Activated CD4-positive, alpha-beta T cell treated with anti-CD3 and anti-CD28 coated beads, Interleukin-2, amount 50 U/mL, for 48 hours (primary cell): ENCODE measurements around the gene BAK1.

Experiments used
- DNase-seq, 2 experiments: peaks; one replicate each; pipeline ENCODE4 v3.0.0-alpha.2; 2020

Gene BAK1

DNA sequence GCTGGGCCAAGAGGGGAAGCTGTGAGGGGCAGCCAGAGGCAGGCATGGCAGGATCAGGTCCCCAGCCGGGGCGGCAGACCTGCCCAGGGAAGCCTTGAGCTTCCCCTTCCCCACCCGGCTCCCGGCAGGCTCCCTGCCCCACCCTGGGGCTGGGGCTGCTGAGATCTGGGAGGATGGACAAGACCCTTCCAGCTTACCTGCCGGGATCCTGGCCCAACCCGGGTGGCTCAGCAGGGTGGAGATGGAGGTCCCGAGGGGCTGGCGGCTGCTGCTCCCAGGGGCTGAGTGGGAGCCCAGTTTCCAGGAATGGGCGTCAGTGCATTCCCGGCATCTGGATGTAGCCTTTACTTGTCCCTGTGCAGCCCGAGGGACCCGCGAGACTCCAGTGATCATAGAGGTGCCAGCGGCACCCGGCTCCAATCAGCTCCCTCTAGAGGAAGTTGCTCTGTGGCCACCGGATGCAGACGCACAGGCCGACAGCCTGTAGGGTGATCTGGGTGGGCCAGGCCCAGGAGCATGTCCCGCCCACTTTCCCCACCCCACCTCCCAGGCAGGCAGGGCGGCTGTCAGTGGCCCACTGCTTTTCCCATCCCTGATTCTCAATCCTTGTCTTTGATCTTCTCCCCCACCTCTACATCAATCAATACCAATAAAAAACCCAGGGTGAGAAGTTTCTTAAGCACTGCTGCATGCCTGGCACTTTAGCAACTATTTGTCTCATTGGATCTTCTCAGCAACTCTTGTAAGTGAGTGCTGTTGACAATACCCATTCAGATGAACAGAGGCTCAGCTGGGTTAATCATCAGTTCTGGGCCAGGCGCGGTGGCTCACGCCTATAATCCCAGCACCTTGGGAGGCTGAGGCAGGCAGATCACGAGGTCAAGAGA, at the start of gene BAK1:
TSS of gene BAK1 (minus strand) at position 449 of the 887 bp plus-strand sequence. CDS start 2,672 bp downstream, outside the sequence.
- peak; percentile 86 to 90 for DNase-seq

DNA sequence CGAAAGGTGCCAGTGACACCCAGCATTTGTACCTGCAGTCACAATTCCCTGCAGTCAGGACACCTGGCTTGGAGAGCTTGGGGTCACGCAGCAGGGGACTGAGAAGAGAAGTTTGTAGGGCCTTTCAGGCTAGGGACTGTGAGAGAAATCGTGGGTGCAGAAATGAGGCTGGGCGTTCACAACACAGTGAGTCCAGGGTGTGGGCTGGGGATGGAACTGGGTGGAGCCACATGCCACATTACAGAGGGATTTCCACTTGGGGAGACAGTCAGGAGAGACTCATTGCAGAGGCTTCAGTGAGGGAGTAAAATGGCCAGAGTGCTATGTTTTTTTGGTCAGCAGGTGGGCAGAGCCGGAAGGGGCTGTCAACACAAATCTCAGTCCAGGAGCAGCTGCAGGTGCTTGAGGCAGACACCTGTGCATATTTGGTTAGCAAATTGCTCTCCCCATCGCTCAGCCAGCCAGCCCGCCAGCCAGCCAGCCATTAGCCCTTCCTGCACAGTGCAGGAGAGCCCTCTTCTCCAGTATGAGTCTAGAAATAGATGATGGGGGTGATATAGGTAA, 48.4 kb upstream of the BAK1 start:
- DNase-seq, result no peak

DNA sequence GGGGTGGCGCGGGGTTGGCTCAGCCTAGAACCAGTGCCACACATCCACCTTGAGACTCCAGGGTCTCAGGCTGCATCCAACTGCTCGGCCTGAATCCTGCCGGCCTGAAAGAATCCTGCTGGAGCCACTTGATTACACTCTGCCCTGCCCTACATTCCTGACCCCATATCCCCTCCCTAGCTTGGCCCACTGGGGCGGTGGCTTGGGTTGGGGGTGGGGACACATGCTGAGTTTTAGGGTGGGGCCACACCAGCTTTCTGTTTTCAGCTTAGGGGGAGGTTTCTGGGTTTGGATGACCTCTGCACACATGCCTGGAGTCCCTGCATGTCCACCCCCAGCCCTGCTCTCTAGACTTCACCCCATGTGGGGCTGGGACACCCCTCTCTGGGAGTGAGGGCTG, 47.8 kb upstream of the BAK1 start:
- no peak for DNase-seq

DNA sequence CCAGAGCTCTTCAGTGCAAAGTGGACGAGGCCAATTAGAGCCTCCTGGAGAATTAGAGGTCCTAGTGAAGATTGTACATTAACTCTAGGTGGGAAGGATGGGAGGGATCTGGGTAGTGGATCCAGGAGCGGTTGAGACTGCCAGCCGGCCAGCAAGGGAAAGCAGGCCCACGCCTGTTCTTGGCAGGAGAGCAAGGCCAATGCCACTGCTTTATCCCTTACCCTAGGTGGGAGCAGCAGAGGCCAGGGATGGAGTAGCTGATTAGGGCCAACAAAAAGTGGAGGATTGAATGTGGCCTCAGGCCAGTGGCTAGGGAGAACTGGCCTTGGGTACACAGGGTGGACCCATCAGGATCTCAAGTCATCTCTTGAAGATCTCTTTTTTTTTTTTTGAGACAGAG, 44.8 kb upstream of the BAK1 start:
- no peak for DNase-seq

DNA sequence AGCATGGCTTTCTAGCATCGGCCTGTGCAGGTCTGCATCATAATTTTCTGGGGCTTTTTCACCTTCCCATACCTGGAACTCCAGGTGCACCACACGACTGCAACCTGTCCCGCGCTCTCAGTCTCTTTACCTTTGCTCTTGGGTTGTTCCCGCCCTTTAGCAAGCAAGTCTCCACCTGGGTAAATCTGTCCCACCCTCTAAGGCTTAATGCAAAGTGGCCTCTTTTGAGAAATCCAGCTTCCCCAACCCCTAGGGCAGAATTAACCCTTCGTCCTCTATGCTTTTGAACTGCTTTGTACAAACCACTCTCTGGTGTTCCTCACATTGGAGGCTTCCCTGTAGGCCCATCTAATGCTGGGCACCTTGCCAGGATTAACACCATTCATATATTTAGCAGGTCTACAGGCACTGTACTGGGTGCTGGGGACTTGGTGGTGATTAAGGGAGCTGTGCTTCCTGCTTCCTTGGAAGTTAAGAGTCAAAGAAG, 43.9 kb upstream of the BAK1 start:
- DNase-seq, result no peak

DNA sequence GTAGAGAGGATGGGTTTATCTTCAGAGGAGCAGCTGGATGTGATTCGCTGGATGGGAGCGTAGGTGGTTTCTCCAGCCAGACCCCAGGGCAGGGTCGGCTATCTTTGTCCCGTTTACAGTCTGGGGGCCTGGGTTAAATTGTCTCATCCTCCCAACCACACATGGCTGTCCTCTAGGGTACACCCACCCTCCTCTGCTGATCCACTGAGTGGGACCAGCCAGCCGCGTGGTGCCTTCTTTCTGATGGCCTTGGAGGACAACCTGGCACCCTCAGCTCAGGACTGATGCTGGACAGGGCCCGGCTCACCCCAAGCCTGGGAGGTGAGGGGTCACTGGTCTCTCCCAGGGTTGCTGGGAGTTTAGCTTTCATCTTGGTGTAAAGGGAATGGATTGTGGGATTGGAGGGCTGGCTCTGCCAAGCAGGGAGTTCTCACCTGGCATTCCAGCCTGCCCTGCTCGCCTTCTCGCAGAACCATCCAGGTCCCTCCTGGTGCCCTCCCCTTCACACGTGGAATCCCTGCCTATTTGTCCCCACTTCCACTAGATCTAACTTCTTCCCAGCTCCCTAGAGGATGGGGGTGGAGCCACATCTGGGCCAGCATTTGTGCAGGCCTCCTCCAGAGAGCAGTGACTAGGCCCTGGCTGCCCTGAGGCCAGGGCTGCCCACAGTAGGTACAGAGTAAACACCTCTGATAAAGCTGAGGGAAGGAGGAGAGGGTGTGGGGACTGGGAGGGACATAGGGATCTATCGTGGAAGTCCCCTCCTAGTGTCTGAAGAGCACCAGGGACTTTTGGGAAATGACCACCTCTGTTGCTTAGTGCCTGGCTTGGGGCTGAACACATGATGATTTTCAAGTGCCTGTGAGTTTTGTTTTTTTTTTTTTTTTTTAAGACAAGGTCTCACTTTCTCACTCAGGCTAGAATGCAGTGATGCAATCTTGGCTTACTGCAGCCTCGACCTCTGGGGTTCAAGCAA, 42.7 kb upstream of the BAK1 start:
- DNase-seq, result no peak

DNA sequence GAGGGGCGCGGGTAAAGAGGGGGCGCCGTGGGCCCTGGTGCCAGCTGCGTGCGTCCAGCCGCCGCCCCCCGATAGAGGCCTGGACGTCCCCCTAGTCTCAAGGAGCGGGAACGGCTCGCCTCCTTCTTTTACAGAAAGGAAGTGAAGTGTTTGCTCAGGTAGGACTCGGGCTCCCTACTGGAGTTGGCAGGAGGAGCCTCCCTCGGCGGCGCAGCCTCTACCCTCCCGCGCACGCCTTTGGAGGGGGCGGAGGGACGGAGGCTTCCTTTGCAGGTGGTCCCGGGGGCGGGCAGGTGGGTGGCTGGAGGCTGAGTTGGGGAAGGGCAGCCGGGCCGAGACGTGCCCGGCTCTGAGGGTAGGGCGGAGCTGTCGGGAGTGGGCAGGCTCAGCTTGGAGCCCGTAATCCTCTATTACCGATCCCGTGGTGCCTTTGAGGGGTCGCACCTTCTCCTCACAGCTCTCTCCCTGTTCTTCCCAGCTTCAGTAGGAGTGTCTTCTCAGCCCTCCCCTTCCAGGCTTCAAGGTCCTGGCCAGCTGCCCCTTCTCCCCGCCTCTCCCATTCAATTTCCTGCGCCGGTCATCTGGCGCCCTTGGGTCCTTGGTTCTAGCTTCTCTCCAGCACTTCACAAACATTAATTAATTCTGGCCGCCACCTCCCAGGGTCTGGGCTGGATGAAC, 41.8 kb upstream of the BAK1 start:
- peak; percentile 41 to 51 for DNase-seq

DNA sequence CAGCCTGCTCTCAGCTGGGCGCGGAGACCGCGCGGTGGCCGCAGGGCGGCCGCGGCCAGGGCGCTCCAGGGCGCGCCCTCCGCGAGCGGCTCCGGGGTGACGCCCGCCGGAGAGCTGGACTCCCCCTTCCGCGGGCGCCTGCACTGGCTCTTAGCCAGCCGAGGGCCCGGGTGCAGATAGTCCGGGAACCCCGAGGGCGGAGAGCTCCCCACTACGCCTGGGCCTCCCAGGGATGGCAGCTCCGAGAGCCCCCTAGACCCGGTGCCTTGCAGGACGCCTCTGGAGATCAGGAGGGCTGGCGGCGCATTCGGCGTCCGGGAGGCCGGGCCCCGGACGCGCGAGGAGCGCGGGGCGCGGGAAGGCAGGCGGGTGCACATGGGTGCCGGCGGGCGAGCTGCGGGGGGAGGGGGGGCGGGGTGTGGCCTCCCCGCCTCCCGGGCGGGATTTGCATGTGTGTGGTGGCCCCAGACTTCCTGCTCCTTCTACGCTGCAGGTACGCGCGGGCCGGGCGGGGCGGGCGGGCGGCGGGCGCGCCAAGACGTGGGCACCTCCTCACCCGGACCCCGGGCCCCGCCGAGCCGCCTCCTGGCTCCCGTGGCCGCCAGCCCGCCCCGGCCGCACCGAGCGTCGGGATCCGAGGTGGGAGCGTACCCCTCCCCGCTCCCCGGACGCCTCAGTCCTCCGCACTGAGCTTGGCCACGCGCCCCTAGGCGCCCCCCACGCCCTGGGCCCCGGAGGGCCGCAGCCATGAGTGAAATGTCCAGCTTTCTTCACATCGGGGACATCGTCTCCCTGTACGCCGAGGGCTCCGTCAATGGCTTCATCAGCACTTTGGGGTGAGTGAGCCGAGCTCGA, 41.0 kb upstream of the BAK1 start, which contains the start of gene ITPR3:
TSS of gene ITPR3 (plus strand) at position 467 of the 855 bp plus-strand sequence. CDS start at position 748, 281 bp downstream.
- peak; percentile 71 to 73 for DNase-seq

DNA sequence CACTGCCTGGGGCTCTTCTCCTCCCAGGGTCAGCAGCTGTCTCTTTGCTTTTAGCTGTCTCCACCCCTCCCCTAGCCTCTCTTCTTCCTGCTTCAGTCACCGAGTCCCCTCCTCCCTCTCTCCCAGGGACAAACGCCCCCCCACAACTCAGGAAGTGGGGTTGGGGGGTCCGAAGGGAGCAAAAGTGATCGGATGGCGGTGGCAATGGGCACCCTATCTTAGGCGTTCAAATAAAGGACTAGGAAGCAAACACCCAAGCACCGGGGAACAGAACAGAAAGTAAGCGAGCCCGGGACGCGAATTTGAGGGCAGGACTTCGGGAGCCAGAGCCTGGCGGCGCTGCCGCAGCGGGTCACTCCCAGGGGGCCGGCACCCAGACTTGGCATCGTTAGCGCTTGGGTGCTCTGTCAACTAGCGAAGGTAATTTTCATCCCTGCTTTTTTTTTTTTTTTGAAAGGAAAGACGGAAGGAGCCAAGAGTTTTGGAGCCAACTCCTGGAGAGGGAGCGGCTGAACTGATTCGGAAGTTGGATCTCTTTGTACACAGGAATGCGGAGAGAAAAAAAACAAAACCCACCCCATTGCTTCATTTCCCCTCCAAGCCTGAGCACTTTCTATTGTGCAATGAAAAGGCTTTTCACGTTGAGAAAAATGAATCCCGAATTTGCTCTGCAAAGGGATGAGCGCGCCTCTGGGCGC, 40.2 kb upstream of the BAK1 start:
- peak; percentile 36 to 63 for DNase-seq

DNA sequence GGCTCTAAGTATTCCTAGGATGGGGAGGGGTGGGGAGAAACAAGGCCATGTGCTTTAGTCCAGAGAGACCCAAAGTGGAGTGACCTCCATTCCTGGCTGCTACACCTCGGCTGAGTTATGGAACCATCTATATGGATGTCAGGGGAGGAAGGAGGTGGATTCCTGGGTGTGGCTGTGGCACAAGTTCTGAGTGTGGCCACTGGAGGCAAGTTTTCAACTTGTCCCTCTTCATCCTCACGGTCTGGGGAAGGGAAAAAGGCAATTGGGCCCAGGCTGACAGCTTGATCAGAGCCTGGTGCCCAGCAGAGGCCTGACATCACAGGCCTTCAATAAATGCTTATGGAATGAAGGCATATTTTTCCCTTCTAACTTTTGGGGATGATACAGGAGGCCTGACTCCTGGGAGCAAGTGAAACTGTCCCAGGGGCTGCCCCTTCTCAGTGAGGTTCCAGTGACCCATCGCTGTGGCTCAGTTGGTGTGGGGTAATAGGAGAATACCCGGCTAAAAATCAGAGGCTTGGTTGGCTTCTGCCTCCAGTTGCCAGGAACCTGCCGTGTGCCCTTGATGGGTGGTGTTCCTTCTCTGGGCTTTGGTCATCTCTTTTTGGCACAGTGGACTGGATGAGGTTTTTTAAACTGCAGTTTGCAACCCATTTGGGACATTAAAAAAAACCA, 39.2 kb upstream of the BAK1 start:
- DNase-seq, result no peak

DNA sequence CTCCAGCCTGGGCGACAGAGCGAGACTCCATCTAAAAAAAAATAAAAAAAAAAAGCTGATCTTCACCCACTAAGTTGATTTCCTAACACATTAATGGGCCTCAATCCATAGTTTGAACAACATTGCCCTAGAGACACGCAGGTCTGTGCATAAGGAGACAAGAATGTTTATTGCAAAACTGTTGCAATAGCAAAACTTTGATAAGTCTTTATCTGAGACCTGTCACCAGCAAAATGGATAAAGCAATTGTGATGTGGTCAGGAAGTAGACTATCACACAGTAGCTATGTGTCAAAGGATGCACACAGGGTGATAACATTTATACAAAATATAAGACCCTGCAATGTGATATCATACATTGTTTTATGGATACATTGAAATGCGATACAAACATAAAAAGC, 36.8 kb upstream of the BAK1 start:
- no peak for DNase-seq

DNA sequence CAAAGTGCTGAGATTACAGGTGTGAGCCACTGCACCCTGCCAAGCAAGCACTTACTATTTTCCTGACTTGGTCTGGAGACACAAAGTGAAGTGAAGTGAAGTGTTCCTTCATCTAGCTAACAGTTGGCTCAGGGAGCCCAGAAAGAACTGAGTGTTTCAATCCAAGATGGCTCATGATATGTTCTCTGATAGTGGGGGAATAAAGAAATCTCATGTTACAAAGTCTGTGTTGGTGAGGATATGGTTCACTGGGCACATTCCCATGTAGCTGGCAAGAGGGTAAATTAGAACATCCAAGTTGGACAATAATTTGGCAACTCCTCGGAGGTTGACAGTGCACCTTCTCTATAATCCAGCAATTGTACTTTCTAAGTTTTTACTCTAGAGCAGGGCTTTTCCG, 36.0 kb upstream of the BAK1 start:
- no peak for DNase-seq

DNA sequence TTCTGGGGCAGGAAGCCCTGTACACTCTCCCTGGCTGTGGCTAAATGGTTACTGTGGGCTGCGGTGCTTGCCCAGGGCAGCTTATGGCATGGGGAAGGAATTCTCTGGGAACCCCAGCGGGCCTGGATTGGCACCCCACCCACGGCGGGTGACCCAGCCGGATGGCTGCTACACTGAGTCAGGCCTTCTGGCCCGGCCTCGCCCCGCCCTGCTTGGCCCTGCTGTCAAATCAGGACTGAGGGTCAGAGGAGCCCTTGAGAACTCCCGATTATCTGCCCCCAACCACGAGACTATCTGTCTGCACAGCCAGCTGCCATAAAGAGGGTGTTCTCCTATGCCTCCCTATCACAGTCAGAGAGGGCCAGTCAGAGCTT, 33.7 kb upstream of the BAK1 start:
- no peak for DNase-seq

DNA sequence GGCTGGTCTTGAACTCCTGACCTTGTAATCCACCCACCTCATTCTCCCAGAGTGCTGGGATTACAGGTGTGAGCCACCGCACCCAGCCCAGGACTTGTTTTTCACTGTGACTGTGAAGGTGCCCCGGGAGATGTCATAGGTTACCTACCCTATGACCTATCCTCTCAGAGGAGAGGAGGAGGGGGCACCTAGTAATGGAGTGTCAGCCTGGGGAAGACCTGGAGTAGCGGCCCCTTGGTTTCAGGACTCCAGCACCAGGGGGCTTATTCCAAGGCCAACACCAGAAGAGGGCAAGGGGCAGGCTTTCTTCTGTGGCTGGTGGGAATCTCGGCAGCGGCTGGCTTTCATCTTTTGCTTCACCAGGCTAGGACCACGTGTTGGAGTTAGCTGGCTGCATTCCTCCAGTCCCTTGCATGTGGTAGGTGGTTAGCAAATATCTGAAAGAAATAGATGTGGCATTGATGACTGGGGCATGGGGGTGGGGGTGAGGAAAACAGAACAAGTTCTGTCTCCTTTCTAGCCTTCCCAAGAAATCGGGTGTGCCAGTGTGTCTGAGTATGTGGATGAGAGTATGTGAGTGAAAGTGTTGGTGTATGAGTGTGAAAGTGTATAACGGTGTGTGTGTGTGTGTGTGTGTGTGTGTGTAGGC, 33.2 kb upstream of the BAK1 start:
- DNase-seq, result no peak

DNA sequence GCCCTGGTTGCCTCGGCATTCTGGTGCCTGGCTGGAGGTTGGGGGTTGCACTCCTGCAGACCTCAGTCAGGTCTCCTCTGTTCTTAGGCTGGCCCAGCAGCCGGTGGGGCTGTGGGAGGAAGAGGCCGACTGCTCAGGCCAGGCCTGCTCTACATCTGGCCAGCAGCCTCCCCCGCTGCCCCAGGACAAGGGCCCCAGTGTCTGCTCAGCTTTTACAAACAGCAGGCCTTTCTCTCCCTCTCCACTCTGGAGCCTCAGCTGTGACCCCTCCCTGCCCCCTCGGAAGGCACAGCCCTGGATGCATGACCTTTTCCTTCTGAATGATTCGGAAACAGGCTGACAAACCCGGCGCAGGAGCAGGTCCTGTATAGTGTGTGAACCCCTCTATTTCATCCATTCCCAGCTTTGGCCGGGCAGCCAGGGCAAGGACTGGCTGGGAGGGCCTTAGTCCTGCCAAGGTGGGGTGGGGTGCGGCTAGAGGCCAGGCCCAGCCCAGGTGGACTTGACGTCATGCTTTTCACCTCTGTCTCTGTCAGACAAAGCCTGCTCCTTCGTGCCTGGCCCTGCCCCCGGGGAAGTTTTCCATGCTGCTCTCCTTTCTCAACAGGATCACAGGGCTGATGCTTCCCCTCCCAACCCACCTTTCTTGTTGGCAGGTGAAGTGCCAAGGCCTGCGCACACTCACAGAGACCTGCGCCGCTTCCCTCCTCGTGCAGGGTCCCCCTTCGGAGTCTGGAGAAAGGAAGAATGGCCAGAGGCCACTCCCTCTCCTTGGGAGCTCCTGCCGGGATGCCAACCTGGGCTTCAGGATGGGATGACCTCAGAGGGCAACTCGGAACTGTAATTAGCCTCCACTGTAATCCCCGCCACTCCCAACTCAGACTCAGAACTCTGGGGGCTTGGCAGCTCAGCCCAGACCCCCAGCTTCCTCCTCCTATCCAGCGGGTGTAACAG, 31.0 kb upstream of the BAK1 start:
- no peak for DNase-seq

DNA sequence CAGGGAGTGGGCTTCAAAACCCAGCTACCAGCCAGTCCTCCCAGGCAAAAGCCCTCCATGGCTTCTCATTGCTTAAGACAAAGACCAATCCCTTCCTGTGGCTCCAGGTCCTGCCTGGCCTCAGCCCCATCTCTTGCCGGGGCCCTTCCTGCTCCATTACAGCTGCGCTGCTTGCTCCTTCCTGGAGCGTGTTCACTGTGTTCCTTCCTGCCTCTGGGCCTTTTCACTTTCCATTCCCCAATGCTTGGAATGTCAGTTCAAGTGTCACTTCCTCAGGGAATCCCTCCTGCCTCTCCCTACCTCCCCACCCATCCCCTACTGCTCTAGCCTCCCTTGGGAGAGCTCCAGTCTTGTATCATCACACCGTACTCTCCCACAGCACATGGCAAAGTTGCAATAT, 30.0 kb upstream of the BAK1 start:
- DNase-seq, result no peak

DNA sequence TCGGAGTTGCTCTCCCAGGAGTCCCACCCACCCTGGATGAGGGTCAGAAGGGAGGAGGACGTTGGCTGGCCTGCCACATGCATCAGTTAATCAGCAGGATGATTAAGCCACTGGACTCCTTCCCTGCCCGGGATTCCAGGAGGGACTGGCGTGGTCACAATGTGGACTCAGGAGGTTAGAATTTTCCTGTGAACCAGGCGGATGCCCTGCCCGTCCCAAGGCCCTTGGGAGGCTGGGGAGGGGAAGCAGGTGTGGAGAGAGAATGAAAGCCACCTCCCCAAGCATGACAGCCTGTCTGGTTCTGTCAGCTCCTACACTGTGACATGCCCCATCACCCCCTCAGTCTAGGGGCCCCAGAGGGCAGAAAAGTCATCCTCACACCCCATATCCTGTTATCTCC, 29.5 kb upstream of the BAK1 start:
- DNase-seq, result no peak

DNA sequence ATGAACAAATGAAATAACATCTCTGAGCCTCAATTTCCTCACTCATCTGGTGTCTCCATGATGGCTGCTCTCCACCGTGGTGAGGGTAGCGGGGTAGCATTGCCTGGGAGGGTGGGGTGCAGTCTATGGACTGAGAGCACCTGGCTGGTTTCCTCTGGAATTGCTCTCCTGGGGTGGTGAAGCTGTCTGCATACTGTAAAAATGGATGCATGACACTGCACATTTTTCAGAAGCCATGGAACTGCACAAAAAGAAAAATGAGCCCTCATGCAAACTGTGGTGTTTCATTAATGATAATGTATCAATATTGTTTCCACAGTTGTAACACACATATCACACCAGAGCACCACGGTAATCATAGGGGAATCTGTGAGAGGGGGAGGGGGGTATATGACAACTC, 28.9 kb upstream of the BAK1 start:
- no peak for DNase-seq

DNA sequence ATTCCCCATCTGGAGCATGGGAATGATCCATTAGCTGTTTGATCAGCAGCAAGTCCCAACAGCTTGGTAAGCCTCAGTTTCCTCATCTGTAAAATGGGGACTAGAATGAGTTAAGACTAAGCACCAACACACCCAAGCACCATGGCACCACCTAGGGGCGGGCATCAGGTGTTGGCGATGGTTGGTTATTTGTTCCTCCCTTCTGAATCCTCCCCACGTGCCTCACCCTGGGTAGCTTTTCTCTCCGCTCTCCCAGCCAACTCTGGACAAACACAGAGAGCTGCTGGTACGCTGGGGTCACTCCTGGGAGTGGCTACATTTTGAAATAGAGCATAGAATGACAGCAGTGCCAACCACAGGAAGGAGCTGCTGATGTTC, 27.7 kb upstream of the BAK1 start:
- DNase-seq, result peak; percentile 56
